ENCODE data around the gene ARHGAP4. TPM values are rescaled to one million over a fixed set of nuclear protein-coding genes. Genes with fewer than 3 reads are reported as not detected.

The ARHGAP4 gene
- total and polyA plus RNA-seq, 4 experiments from 2014 or later = 65.4 to 330 (median 222) TPM

GRCh38 chrX:153889123-153889522, 36.9 kb downstream of the ARHGAP4 start:
- H3K27ac ChIP-seq (ENCODE audit: low read depth, low read length) = no peak overlapping the region
- H3K27ac Mint-ChIP-seq = peak overlapping the region in 1 of 7 donors; percentile 64
- H3K36me3 ChIP-seq (ENCODE audit: insufficient read depth, low read length) = no peaks in the 10 kb centered on the region
- peaks cover 0 to 10% (median under 1%) of the 10 kb centered on the region in 4 donors for H3K4me1 Mint-ChIP-seq
- peaks cover 9% of the 10 kb centered on the region for H3K4me1 ChIP-seq (ENCODE audit: insufficient read depth, low read length)
- H3K27me3 Mint-ChIP-seq = peaks cover 3% of the 10 kb centered on the region in 2 donors
- no peaks in the 10 kb centered on the region for H3K9me3 ChIP-seq (ENCODE audit: control insufficient read depth in 1 of 2, low read length in 2 of 2)
- no peak overlapping the region for H3K4me3 Mint-ChIP-seq
- CTCF ChIA-PET (ENCODE audit: partially characterized antibody) = no interaction called here
- H3K4me3 ChIP-seq (ENCODE audit: low read length in 2 of 2) = no peak overlapping the region
- POLR2A ChIA-PET (ENCODE audit: partially characterized antibody) = no interaction called here
- no peak for DNase-seq
- intact Hi-C loops (cut with micrococcal nuclease) = loop anchor here (10.0 kb wide), 1 partner anchor 64 kb away; no protein-coding TSS in a partner anchor
- peaks cover 5% of the 10 kb centered on the region for H3K27me3 ChIP-seq (ENCODE audit: insufficient read depth, low read length)
- H3K9me3 Mint-ChIP-seq = peaks cover 0 to 4% (median 0%) of the 10 kb centered on the region in 8 donors
- H3K36me3 Mint-ChIP-seq = no peaks in the 10 kb centered on the region

- DNase-seq = no peak
- Mint-ChIP-seq H3K27me3 (peaks cover 3 to 4% of the 10 kb centered on the region in 2 donors), H3K4me1 (peaks cover 0 to 10% (median under 1%) of the 10 kb centered on the region in 4 donors), H3K9me3 (peaks cover 0 to 3% (median 0%) of the 10 kb centered on the region in 8 donors), H3K4me3 (no peak overlapping the region), H3K27ac (no peak overlapping the region), H3K36me3 (no peaks in the 10 kb centered on the region)
- Histone ChIP-seq H3K4me3 (ENCODE audit: low read length in 2 of 2) (no peak overlapping the region), H3K27me3 (ENCODE audit: insufficient read depth, low read length) (peaks cover 5% of the 10 kb centered on the region), H3K36me3 (ENCODE audit: insufficient read depth, low read length) (no peaks in the 10 kb centered on the region), H3K4me1 (ENCODE audit: insufficient read depth, low read length) (peaks cover 9% of the 10 kb centered on the region), H3K27ac (ENCODE audit: low read depth, low read length) (no peak overlapping the region), H3K9me3 (ENCODE audit: control insufficient read depth in 1 of 2, low read length in 2 of 2) (no peaks in the 10 kb centered on the region)
- ChIA-PET CTCF (ENCODE audit: partially characterized antibody) (no interaction called here), POLR2A (ENCODE audit: partially characterized antibody) (no interaction called here)
- intact Hi-C loops (cut with micrococcal nuclease) = loop anchor here (10.0 kb wide), 1 partner anchor 64 kb away; no protein-coding TSS in a partner anchor
Measured at GRCh38 chrX:153888344-153888743, 37.7 kb downstream of the ARHGAP4 start.

- peaks cover 9% of the 10 kb centered on the region for H3K4me1 ChIP-seq (ENCODE audit: insufficient read depth, low read length)
- Mint-ChIP-seq H3K9me3 (peaks cover 0 to 3% (median 0%) of the 10 kb centered on the region in 8 donors), H3K27ac (no peak overlapping the region), H3K4me1 (peaks cover 0 to 10% (median under 1%) of the 10 kb centered on the region in 4 donors), H3K27me3 (peaks cover 3 to 4% of the 10 kb centered on the region in 2 donors), H3K36me3 (no peaks in the 10 kb centered on the region), H3K4me3 (peak overlapping the region in 3 of 8 donors; percentile 18 to 57 (median 25))
- no peak overlapping the region for H3K4me3 ChIP-seq (ENCODE audit: low read length in 2 of 2)
- no peaks in the 10 kb centered on the region for H3K36me3 ChIP-seq (ENCODE audit: insufficient read depth, low read length)
- H3K27me3 ChIP-seq (ENCODE audit: insufficient read depth, low read length) = peaks cover 5% of the 10 kb centered on the region
- intact Hi-C loops (cut with micrococcal nuclease) = loop anchor here (10.0 kb wide), 1 partner anchor 63 kb away; no protein-coding TSS in a partner anchor
- no peaks in the 10 kb centered on the region for H3K9me3 ChIP-seq (ENCODE audit: control insufficient read depth in 1 of 2, low read length in 2 of 2)
- ChIA-PET POLR2A (ENCODE audit: partially characterized antibody) (interaction anchor here (1.0 kb wide), 1 partner anchor 33 kb away, joined by 3 read pairs; no protein-coding TSS in a partner anchor), CTCF (ENCODE audit: partially characterized antibody) (interaction anchor here (0.7 kb wide), 1 partner anchor 60 kb away, joined by 3 read pairs; no protein-coding TSS in a partner anchor)
- no peak overlapping the region for H3K27ac ChIP-seq (ENCODE audit: low read depth, low read length)
- DNase-seq = no peak
Measured at GRCh38 chrX:153887385-153887784, 38.7 kb downstream of the ARHGAP4 start.

- ChIA-PET CTCF (ENCODE audit: partially characterized antibody) (no interaction called here), POLR2A (ENCODE audit: partially characterized antibody) (interaction anchor here (1.0 kb wide), 1 partner anchor 33 kb away, joined by 3 read pairs; no protein-coding TSS in a partner anchor)
- intact Hi-C loops (cut with micrococcal nuclease) = loop anchor here (10.0 kb wide), 1 partner anchor 62 kb away; no protein-coding TSS in a partner anchor
- H3K9me3 ChIP-seq (ENCODE audit: control insufficient read depth in 1 of 2, low read length in 2 of 2) = no peaks in the 10 kb centered on the region
- Mint-ChIP-seq H3K27ac (no peak overlapping the region), H3K27me3 (peaks cover 4 to 6% of the 10 kb centered on the region in 2 donors), H3K36me3 (no peaks in the 10 kb centered on the region), H3K4me3 (peak overlapping the region in 2 of 8 donors; percentile 26 to 42), H3K9me3 (peaks cover 0 to 3% (median 0%) of the 10 kb centered on the region in 8 donors), H3K4me1 (peaks cover 0 to 10% (median 1%) of the 10 kb centered on the region in 4 donors)
- no peak overlapping the region for H3K27ac ChIP-seq (ENCODE audit: low read depth, low read length)
- H3K36me3 ChIP-seq (ENCODE audit: insufficient read depth, low read length) = no peaks in the 10 kb centered on the region
- H3K4me1 ChIP-seq (ENCODE audit: insufficient read depth, low read length) = peaks cover 9% of the 10 kb centered on the region
- peaks cover 5% of the 10 kb centered on the region for H3K27me3 ChIP-seq (ENCODE audit: insufficient read depth, low read length)
- no peak overlapping the region for H3K4me3 ChIP-seq (ENCODE audit: low read length in 2 of 2)
- no peak for DNase-seq
Measured at GRCh38 chrX:153886915-153887314, 39.1 kb downstream of the ARHGAP4 start.

- POLR2A ChIA-PET (ENCODE audit: partially characterized antibody) = interaction anchor here (1.0 kb wide), 1 partner anchor 34 kb away, joined by 3 read pairs; no protein-coding TSS in a partner anchor
- Mint-ChIP-seq H3K4me1 (peaks cover 0 to 10% (median 1%) of the 10 kb centered on the region in 4 donors), H3K4me3 (peak within 1 kb of the TSS in 4 of 8 donors; percentile 42 to 55 (median 52)), H3K9me3 (peaks cover 0 to 3% (median 0%) of the 10 kb centered on the region in 8 donors), H3K36me3 (no peaks in the 10 kb centered on the region), H3K27me3 (peaks cover 4 to 6% of the 10 kb centered on the region in 2 donors), H3K27ac (peak within 1 kb of the TSS in 1 of 7 donors; percentile 21)
- CTCF ChIA-PET (ENCODE audit: partially characterized antibody) = no interaction called here
- Histone ChIP-seq H3K9me3 (ENCODE audit: control insufficient read depth in 1 of 2, low read length in 2 of 2) (no peaks in the 10 kb centered on the region), H3K4me1 (ENCODE audit: insufficient read depth, low read length) (peaks cover 9% of the 10 kb centered on the region), H3K27ac (ENCODE audit: low read depth, low read length) (no peak within 1 kb of the TSS), H3K27me3 (ENCODE audit: insufficient read depth, low read length) (peaks cover 5% of the 10 kb centered on the region), H3K36me3 (ENCODE audit: insufficient read depth, low read length) (no peaks in the 10 kb centered on the region), H3K4me3 (ENCODE audit: low read length in 2 of 2) (no peak within 1 kb of the TSS)
- DNase-seq = no peak
- intact Hi-C loops (cut with micrococcal nuclease) = loop anchor here (10.0 kb wide), 1 partner anchor 61 kb away; no protein-coding TSS in a partner anchor
Measured at GRCh38 chrX:153885968-153886903, 39.8 kb downstream of the ARHGAP4 start, which contains the start of gene L1CAM. Gene L1CAM, minus strand, starts transcription at chrX:153886173. Its CDS starts 10,337 bp downstream, at chrX:153875836.

- Histone ChIP-seq H3K9me3 (ENCODE audit: control insufficient read depth in 1 of 2, low read length in 2 of 2) (no peaks in the 10 kb centered on the region), H3K27ac (ENCODE audit: low read depth, low read length) (no peak overlapping the region), H3K4me1 (ENCODE audit: insufficient read depth, low read length) (peaks cover 9% of the 10 kb centered on the region), H3K36me3 (ENCODE audit: insufficient read depth, low read length) (no peaks in the 10 kb centered on the region), H3K27me3 (ENCODE audit: insufficient read depth, low read length) (peaks cover 5% of the 10 kb centered on the region), H3K4me3 (ENCODE audit: low read length in 2 of 2) (no peak overlapping the region)
- CTCF ChIA-PET (ENCODE audit: partially characterized antibody) = no interaction called here
- intact Hi-C loops (cut with micrococcal nuclease) = loop anchor here (10.0 kb wide), 1 partner anchor 60 kb away; no protein-coding TSS in a partner anchor
- H3K36me3 Mint-ChIP-seq = no peaks in the 10 kb centered on the region
- POLR2A ChIA-PET (ENCODE audit: partially characterized antibody) = no interaction called here
- peak overlapping the region in 3 of 8 donors; percentile 50 to 55 (median 55) for H3K4me3 Mint-ChIP-seq
- no peak for DNase-seq
- H3K27me3 Mint-ChIP-seq = peaks cover 4 to 6% of the 10 kb centered on the region in 2 donors
- H3K27ac Mint-ChIP-seq = peak overlapping the region in 1 of 7 donors; percentile 21
- H3K4me1 Mint-ChIP-seq = peaks cover 0 to 10% (median 1%) of the 10 kb centered on the region in 4 donors
- H3K9me3 Mint-ChIP-seq = peaks cover 0 to 3% (median 0%) of the 10 kb centered on the region in 8 donors
Measured at GRCh38 chrX:153885208-153885787, 40.8 kb downstream of the ARHGAP4 start.

Measured in CD4-positive, alpha-beta memory T cell (primary cell).